ENCODE results near the gene PBRM1.

DNA sequence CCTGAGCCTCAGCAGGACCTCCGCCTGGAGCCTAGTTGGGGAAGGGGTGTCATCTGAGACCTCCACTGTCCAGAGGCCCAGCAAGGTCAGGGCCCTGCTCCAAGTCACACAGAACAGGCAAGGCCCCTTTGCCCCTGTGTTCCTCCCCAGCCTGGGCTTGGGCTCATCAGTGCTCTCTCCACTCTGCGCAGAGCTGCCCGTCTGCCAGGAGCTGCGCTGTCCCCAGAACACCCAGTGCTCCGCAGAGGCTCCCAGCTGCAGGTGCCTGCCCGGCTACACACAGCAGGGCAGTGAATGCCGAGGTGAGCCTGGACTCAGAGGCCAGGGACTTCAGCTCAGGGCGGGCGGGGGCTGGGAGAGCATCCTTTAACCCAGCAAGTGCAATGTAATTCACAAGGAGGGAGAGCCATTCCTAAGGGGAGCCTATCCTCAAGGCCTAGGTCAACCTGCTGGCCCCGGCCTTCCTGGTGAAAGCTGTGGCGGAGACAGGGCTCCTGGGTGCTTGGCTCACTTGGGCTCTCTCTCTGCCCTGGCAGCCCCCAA is 182.8 kb downstream of the PBRM1 start:
- no peak for TF ChIP-seq EZH2phosphoT487 (IDR thresholded peaks at IDR 0.05; ENCODE audit: low read length)
- TF ChIP-seq CTCF (IDR thresholded peaks at IDR 0.05; ENCODE audit: low read length) = no peak
